Rectal smooth muscle tissue (tissue), 1 donor: ENCODE measurements around the gene PSMD13.
"Not testable (repeated sequence)": the region's sequence is repeated elsewhere in the genome, so short reads cannot be mapped to it uniquely, and the experiment has no call there.

Experiments used
- H3K27ac ChIP-seq: one replicate; pipeline ENCODE4 v1.7.0; 2013; ENCODE audit warnings: low read depth, low read length, inconsistent platforms
- H3K27me3 ChIP-seq: one replicate; pipeline ENCODE4 v1.7.0; 2013; ENCODE audit warnings: low read length; ENCODE audit not compliant: control insufficient read depth, insufficient read depth
- H3K36me3 ChIP-seq: one replicate; pipeline ENCODE4 v1.7.0; 2013; ENCODE audit warnings: low read length; ENCODE audit not compliant: control insufficient read depth, insufficient read depth
- H3K4me1 ChIP-seq: one replicate; pipeline ENCODE4 v1.7.0; 2013; ENCODE audit warnings: low read length; ENCODE audit not compliant: control insufficient read depth, insufficient read depth
- H3K4me3 ChIP-seq: one replicate; pipeline ENCODE4 v1.7.0; 2013; ENCODE audit warnings: low read length
- H3K9ac ChIP-seq: one replicate; pipeline ENCODE4 v1.7.0; 2013; ENCODE audit warnings: low read length

Gene PSMD13

DNA sequence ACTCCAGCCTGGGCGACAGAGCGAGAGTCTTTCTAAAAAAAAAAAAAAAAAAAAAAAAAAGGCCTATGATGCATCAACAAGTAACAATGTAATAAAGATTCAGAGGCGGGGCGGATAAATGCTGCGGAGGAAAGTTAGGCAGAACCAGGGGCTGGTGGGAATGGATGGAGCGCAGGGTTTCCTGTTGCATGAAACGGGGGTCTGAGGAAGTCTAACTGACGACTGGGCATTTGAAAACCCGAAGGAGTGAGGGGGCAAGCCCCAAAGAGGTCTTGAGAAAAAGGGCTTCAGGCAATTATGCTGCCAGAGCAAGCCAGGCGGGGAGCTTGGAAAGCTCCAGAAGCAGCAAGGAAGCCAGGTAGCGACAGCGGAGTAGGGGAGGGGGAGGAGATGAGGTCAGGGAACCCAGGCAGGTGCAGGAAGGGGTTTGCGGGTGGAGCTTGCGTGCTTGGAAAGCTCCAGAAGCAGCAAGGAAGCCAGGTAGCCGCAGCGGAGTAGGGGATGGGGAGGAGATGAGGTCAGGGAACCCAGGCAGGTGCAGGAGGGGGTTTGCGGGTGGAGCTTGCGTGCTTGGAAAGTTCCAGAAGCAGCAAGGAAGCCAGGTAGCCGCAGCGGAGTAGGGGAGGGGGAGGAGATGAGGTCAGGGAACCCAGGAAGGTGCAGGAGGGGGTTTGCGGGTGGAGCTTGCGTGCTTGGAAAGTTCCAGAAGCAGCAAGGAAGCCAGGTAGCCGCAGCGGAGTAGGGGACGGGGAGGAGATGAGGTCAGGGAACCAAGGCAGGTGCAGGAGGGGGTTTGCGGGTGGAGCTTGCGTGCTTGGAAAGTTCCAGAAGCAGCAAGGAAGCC is 50.4 kb downstream of the PSMD13 start:
- not testable (repeated sequence) for H3K27ac ChIP-seq, H3K4me1 ChIP-seq, H3K4me3 ChIP-seq, H3K36me3 ChIP-seq, H3K9ac ChIP-seq
- peaks cover 29% of the 10 kb centered on the region for H3K27me3 ChIP-seq

DNA sequence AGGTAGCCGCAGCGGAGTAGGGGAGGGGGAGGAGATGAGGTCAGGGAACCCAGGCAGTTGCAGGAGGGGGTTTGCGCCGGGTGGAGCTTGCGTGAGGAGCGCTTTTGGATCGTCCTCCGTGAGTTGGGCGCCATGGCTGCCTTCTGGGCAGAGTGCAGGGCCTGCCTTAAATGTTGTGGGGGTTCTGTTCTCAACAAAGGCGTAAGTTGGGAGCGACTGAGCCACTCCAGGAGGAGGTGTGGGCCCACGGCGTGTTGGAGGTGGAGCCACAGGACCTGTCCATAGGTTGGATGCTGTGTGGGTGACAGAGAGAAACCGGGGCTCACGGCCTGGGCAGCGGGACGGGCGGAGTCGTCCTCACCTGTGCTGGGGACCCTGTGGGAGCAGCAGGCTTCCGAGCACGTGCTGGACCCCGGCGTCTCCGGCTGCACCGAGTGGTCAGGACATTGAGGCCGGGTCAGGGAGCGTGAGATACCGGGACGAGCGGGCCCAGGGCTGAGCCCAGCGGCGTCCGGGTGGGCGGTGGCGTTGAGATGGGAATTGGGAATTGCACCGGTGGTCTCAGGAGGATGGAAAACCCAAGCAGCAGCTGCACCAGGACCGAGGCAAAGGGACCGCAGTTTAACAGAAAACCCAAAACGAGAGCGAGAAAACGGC is 51.2 kb downstream of the PSMD13 start:
- H3K27ac ChIP-seq: no peak overlapping the region
- peaks cover 24% of the 10 kb centered on the region for H3K27me3 ChIP-seq
- H3K4me1 ChIP-seq: no peaks in the 10 kb centered on the region
- H3K4me3 ChIP-seq: peak overlapping the region; percentile 66
- H3K9ac ChIP-seq: no peak overlapping the region
- no peaks in the 10 kb centered on the region for H3K36me3 ChIP-seq

- Histone ChIP-seq H3K4me3 (peak within 1 kb of the TSS; percentile 66), H3K9ac (no peak within 1 kb of the TSS), H3K36me3 (no peaks in the 10 kb centered on the region), H3K27ac (no peak within 1 kb of the TSS), H3K4me1 (no peaks in the 10 kb centered on the region), H3K27me3 (peaks cover 24% of the 10 kb centered on the region)
These were observed 52.0 kb downstream of the PSMD13 start, which contains the start of gene PGGHG for GRCh38 chr11:288478-289397. Gene PGGHG, plus strand, starts transcription at chr11:289126. Its CDS starts 691 bp downstream, at chr11:289817.

GRCh38 chr11:289398-289711 is 52.6 kb downstream of the PSMD13 start:
- no peaks in the 10 kb centered on the region for H3K4me1 ChIP-seq
- no peak overlapping the region for H3K9ac ChIP-seq
- H3K36me3 ChIP-seq: no peaks in the 10 kb centered on the region
- H3K27ac ChIP-seq: no peak overlapping the region
- H3K27me3 ChIP-seq: peaks cover 19% of the 10 kb centered on the region
- peak overlapping the region; percentile 41 for H3K4me3 ChIP-seq

GRCh38 chr11:289712-290620 is 53.2 kb downstream of the PSMD13 start:
- no peak overlapping the region for H3K9ac ChIP-seq
- H3K27me3 ChIP-seq: peaks cover 18% of the 10 kb centered on the region
- no peaks in the 10 kb centered on the region for H3K4me1 ChIP-seq
- H3K4me3 ChIP-seq: peak overlapping the region; percentile 24
- no peak overlapping the region for H3K27ac ChIP-seq
- no peaks in the 10 kb centered on the region for H3K36me3 ChIP-seq

DNA sequence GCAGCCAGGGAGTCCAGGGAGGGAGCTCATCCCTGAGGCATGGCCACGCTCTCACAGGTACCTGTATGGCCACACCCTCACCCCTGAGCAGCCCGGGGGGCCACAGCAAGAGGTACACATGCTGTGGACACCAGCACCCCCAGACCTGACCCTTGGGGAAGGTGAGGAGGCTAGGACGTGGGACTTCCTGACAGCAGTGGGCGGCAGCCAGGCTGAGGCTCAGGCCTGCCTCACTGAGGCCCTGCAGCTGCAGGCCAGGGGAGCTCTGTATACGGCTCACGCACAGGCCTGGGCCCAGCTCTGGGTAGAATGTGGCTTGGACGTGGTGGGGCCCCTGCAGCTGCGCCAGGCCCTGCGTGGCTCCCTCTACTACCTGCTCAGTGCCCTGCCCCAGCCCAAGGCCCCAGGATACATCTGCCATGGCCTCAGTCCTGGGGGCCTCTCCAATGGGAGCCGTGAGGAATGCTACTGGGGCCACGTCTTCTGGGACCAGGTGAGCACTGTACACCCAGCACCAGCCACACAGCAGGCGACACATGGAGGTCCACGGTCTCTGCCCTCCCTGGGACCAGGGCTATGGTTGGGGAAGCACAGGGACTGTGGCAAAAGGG is 54.0 kb downstream of the PSMD13 start:
- H3K4me3 ChIP-seq: no peak overlapping the region
- no peak overlapping the region for H3K27ac ChIP-seq
- H3K4me1 ChIP-seq: no peaks in the 10 kb centered on the region
- no peak overlapping the region for H3K9ac ChIP-seq
- no peaks in the 10 kb centered on the region for H3K36me3 ChIP-seq
- H3K27me3 ChIP-seq: peaks cover 16% of the 10 kb centered on the region

- no peak overlapping the region for H3K27ac ChIP-seq
- H3K4me1 ChIP-seq: no peaks in the 10 kb centered on the region
These were observed 54.8 kb downstream of the PSMD13 start for GRCh38 chr11:291281-292210.

DNA sequence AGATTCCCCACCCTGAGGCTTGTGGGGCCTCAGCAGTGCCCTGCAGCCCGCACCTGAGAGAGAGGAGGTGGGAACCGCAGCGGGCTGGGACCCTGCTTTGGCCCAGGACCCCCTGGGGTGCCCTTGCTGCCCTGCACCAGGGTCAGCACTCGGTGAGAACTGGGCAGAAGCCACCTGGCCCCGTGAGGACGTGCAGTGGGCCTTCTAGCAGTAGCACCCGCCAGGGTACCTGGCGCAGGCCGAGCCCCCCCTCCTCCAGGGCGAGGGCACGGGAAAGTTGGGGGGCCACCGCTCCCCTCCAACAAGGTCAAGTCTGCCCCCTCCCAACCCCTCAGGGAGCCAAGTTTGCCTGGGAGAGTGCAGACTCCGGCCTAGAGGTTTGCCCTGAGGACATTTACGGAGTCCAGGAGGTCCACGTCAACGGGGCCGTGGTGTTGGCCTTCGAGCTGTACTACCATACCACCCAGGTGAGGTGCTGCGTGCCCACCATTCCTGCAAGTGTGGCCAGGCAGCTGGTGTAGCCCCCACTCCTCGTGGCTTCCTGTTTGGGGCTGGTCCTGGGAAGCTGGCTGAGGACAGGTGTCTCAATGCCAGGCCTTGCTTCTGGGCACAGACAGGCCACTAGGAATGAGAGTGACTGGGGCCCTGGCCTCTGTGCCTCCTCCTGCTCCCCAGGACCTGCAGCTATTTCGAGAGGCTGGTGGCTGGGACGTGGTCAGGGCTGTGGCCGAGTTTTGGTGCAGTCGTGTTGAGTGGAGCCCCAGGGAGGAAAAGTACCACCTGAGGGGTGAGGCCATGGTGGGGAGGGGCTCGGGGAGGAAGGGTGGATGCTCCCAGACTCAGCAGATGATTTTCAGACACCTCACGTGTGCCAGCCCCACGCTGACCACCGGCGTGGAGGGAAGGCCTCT is 55.7 kb downstream of the PSMD13 start:
- Histone ChIP-seq H3K4me1 (no peaks in the 10 kb centered on the region), H3K36me3 (no peaks in the 10 kb centered on the region), H3K27ac (no peak overlapping the region), H3K4me3 (no peak overlapping the region), H3K27me3 (peaks cover 19% of the 10 kb centered on the region), H3K9ac (no peak overlapping the region)

More at GRCh38 chr11:291281-292210, 54.8 kb downstream of the PSMD13 start:
- H3K4me3 ChIP-seq: no peak overlapping the region
- H3K9ac ChIP-seq: no peak overlapping the region
- H3K27me3 ChIP-seq: peaks cover 19% of the 10 kb centered on the region
- no peaks in the 10 kb centered on the region for H3K36me3 ChIP-seq

DNA sequence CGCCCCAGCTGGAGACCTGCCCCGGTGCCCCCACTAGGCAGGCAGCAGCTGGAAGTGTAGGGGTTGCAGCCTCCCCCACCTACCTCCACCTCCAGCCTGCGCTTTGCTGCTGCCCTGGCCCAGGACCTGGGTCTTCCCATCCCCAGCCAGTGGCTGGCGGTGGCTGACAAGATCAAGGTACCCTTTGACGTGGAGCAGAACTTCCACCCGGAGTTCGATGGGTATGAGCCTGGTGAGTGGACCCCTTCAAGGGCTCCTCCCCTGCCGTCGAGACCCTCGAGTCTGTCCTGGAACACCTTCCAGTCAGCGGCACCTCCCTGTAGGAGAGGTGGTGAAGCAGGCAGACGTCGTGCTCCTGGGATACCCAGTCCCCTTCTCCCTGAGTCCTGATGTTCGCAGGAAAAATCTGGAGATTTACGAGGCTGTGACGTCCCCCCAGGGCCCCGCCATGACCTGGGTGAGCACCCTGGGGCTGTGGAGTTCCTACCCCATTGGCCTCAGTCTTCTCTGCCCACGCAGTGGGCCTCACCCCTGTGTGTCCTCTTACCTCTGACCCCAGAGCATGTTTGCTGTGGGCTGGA is 56.6 kb downstream of the PSMD13 start:
- Histone ChIP-seq H3K27ac (no peak overlapping the region), H3K4me1 (no peaks in the 10 kb centered on the region), H3K36me3 (no peaks in the 10 kb centered on the region), H3K9ac (no peak overlapping the region), H3K27me3 (peaks cover 12% of the 10 kb centered on the region), H3K4me3 (no peak overlapping the region)
